Stimulated activated CD4-positive, alpha-beta T cell treated with anti-CD3 and anti-CD28 coated beads, Interleukin-4, amount 100 ng/mL, for 4 hours (primary cell): ENCODE measurements around the gene DIS3L2.
A peak's percentile ranks its signal among the peaks of the same experiment; 100 is the strongest.

Source experiments
- DNase-seq, 2 experiments: peaks; one replicate each; pipeline ENCODE4 v3.0.0-alpha.2; 2020

Gene DIS3L2, protein sequence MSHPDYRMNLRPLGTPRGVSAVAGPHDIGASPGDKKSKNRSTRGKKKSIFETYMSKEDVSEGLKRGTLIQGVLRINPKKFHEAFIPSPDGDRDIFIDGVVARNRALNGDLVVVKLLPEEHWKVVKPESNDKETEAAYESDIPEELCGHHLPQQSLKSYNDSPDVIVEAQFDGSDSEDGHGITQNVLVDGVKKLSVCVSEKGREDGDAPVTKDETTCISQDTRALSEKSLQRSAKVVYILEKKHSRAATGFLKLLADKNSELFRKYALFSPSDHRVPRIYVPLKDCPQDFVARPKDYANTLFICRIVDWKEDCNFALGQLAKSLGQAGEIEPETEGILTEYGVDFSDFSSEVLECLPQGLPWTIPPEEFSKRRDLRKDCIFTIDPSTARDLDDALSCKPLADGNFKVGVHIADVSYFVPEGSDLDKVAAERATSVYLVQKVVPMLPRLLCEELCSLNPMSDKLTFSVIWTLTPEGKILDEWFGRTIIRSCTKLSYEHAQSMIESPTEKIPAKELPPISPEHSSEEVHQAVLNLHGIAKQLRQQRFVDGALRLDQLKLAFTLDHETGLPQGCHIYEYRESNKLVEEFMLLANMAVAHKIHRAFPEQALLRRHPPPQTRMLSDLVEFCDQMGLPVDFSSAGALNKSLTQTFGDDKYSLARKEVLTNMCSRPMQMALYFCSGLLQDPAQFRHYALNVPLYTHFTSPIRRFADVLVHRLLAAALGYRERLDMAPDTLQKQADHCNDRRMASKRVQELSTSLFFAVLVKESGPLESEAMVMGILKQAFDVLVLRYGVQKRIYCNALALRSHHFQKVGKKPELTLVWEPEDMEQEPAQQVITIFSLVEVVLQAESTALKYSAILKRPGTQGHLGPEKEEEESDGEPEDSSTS

DNA sequence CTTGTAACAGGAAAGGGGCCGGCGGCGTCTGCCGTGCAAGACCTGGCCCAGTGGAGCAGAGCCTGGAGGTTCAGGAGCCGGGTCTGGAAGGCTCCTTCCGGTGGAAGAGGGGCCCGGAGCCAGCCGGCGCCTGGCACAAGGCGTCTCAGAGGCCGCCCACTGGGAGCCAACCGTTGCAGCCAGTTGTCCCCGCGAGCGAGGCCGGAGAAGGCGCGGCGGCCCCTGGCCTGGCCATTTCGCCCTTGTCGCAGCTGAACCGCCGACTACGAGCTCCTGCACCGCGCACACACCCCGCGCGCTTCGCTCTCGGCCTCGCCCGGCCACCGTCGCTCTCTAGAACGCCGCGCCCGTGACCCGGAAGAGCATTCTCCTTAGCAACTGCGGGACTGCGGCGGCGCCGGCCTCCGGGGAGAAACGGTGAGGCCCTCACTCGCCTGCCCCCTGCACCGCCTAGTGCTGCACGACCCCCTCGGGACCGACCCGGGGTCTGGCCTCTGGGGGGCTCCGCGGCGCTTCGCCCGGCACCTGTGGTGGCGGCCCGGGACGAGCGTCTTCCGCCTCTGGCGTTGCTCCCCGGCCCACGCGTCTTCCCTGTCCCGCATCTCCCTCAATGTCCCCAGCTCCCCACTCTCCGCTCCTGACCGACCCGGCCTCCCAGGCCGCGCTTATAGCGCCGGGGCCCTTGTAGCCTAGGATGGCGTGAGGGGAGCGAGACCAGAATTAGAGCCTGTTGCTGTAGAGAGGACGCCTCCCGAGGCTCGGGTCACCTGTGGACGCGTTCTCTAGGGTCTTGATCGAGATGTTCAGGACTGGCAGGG is at the start of gene DIS3L2:
Gene DIS3L2, plus strand, starts transcription at position 365 of the 818 bp plus-strand sequence. CDS start 53,215 bp downstream, outside the sequence.
- peak; percentile 66 to 75 for DNase-seq

DNA sequence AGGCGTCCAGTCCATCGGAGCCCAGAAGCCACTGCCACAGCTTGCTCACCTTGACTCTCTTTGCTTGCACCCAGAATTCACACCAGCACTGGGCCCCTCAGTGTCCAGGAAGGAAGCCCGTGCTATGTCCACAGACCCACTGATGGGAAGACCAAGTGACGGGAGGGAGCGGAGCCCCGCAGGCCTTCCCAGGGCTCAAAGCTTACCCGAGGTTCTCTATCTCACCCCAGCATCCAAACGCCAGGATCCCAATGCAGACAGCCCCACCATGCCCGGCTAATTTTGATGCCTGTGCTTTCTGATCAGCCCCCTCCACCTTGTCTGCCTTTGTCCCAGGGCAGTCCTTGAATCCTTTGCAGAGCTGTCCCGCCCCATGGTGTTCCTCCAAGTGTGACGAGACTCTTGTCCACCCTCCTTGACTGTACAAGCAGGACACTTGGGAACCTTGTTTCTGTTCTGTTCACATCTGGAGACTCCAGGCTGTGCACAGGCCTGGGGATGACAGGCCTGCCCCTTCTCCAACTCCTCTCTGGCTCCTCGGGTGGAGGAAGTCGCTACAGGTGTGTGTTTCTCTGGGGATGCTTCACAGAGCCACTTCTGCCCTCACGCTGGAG is 47.3 kb upstream of the DIS3L2 start:
- no peak for DNase-seq

DNA sequence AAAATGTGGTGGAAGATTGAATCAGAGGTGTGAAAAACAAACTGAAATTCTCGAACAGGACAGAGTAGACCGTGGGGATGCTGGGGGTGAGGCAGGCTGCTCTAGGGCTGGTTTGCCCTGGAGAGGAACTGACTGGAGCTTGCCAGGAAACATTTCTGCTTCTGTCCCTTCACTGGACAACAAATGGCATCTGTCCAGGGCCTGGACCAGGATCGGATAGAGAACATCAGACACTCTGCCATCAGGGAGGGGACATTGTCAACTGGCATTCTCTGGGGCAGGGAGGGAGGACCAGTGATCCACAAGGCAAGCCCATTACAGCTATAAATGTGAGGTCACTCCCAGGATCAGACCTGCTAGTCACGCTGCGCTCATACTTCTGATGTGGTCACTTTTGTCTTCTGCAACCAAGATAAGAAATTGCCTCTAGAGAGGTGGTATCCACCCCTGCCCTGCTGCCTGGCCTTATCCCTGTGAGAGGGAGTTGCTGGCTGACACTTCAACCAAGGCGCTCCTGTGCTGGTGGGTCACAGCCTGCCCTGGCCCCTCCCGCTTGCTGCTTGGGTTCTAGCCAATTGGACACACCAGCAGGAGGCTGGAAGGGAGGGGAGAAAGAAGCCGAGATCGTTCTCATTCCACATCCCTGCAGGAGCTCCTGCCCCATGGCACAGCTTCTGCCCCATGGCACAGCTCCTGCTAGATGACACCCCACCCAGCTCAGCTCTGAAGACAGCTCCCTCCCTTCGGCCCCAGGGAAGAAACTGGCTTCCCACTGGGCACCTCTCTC is 44.0 kb upstream of the DIS3L2 start:
- DNase-seq: no peak

DNA sequence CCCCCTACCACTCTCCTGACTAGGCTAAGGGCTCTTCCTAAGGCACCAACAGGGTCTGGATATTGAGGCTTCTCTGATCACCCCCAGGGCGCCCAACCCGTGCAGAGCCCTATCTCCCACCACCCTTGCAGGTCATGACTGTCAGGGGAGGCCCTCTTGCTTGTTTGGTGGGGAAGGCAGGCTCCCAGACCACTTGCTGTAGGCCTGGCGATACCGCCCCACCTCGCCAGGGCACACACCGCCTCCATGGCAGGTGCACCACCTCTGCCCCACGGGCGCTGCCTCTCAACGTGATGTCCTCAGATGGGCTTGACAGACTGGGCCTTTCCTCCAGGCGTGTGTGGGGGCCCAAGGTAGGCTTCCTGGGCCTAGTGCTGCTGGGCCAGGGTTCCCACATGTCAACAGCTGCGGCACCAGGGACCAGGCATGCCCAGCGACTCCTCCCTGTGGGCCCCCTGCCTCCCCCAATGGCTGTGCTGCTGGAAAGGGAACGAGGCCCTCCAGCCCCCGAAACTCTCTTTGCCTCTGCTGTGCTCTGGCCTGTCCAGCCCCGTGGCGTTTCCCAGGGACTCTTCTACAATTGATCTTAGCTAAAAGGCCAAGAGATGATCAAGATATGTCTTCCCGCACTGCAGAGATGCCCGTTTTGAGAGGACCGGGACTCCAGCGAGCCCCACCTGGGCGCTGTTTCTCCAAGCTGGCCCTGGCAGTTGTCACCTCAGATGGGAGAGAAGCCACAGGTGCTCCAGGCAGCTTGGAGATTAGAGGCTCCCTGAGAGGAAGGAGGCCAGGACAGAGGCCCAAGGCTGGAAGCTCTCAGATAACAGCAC is 42.8 kb upstream of the DIS3L2 start:
- DNase-seq: no peak

DNA sequence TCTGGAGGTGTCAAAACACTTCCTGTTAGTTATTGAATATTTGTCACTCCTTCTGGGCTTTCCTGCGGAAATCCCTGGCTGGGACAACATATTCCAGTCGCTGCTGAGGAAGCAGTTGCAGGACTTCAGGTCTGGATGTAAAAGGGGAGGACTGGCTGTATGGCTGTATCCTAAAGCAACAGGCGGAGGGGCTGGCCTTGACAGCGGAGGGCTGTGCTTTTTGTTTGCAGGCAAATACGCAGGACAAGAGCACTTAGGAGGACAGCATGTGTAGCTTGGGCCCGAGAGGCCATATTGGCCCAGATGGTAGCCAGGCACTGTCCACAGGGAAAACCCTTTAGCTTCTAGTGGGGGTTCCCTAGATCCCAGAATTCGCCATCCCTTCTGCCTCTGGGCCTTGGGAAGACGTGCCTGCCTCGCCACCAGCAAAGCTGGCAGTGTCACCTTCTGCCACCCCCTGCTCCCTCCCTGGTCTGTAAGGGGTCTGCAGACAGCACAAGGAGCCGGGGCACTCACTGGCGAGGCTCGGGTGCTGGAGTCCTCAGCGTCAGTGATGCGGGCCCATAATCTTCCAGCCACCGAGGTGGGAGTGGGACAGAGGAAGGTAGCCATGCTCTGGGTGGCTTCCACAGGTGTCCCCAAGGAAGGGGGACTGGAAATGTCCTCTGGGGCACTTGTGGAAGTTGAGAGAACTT is 42.0 kb upstream of the DIS3L2 start:
- DNase-seq: no peak

DNA sequence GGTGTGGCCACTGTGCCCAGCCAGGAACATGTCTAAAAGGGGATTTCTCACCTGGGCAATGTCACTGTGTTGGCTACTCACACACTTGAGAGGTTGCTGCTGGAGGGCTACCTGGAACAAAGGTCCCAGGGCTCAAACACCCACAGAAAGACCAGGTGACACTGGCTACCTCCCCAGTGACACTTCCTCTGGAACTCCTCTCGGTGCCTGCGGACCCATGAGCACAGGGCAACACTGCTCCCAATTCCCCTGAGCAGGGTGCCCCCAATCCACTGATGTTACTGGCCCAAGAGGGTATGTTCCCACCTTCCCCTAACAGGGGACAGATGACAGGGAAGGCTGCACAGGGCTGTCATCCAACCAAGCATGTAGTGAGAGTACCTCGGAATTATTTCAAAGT is 41.1 kb upstream of the DIS3L2 start:
- DNase-seq: no peak

DNA sequence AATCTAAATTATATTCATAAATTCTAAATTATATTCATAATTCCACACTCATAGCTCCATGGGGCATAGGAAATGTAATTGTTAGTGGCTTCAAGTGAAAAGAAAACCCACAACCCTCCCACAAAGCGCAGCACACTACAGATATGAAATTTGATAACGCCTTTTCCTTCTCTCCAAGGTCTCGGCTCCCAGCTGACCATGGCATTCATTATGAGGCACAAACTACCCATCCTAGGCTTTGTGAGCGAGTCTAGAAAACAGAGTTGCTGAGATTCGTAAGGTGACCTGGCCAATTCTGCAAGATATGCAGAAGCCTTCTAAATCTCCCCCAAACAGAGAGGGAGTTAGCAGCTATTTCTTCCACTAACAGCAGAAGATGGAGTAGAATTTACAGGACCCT is 40.7 kb upstream of the DIS3L2 start:
- DNase-seq: no peak

DNA sequence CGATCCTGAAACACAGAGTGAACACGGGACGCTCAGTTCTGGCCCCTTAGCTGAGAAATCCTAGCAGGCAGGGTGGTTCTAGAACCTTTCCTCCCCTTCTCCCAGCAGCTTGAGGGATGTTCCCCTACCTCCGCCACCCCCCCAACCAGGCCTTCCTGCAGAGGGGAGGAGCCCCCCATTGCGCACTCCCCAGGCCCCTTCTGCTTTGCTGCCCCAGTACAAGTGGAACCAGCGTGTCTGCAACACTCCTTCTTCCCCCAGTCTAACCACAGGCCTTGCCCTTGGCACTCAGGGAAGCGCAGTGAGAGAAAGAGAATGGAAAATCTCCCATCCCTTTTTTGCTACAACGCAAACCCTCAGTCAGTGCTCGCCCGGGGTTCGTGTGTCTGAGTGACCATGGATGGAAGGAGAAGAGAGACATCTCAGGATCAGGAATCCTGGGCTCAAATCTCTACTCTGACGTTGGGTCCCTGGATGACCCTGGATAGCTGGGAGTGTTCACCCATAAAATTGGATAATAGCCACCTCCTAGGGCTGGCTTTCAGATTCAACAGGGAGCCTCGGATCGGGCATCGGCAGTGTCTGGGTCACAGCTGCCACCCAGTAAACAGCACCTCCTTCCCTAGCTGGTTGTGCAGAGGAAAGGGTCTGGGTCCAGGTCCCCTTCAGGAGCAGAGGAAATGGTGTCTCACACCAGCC is 39.1 kb upstream of the DIS3L2 start:
- no peak for DNase-seq

DNA sequence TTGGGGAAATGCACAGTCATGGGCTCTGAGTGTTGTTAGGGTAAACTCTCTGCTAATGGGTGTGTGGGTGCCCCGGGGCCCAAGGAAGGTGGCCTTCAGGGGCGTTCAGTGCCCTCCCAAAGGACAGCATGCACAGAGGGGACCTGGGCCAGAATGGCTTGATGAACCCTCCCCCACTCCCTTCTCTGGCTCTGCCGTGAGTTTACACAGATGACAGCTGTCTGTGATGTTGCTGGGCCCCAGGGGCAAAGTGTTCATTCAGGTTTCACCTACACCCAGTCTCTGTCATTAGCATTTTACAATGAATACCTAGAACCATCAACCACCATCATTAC is 38.5 kb upstream of the DIS3L2 start:
- no peak for DNase-seq

DNA sequence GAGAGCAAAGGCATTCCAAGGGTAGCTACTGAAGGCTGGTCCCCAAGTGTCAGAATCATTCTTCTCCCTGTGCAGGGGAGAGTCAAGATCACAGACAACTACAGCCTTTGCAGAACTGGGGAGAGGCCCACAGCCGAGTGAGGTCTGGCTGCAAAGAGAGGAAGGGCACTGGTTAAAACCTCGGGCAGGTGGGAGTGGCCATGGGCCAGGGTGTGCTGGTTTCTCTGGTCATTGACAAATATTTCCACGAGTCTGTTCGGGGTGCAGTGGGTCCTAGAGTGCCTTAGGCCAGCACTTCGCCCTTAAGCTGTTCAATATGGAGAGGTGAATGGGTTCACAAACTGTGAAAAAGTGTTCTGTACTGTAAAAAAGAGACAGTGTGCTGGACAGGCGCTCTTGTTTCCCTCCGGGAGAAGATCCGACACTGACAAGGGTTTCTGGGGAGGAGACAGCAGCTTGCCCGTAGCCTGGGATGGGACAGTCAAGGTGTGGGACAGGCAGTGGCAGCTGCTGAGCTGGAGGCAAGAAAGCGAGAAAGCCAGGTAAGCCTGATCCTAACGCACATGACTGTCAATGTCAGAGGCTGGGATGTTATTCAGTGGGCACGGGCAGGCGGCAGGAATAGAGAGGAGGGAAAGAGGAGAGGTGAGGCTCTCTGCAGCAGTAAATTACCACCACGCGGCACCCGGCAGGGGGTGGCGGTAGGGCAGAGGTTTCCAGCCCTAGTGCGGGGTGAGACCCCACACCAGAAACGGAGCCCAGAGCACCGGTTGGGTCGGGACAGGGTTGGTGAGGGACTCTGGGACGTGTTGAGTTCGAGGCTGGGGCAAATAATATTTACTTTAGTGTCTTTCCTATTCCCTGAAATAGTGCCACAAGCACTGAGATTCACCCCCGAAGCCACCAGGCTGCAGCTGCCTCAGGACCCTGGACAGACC is 37.3 kb upstream of the DIS3L2 start:
- DNase-seq: no peak

DNA sequence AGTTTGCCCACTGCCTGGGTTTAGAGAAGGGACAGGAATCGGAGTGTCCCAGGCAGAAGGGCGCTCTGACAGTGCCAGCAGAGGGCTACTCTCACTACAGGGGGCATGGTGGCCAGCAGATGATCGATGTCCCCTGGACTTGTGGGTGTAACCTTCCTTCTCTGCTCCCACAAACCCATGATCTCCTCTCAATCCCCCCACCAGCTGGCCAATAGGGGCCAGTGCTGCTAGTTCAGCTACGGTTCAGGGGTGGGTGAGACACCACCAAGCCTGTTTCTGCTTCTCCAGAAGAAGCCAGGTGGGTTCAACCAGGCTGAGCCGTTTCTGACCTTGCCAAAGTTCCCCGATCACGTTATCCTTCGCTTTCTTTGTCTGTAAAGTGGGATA is 36.6 kb upstream of the DIS3L2 start:
- no peak for DNase-seq

DNA sequence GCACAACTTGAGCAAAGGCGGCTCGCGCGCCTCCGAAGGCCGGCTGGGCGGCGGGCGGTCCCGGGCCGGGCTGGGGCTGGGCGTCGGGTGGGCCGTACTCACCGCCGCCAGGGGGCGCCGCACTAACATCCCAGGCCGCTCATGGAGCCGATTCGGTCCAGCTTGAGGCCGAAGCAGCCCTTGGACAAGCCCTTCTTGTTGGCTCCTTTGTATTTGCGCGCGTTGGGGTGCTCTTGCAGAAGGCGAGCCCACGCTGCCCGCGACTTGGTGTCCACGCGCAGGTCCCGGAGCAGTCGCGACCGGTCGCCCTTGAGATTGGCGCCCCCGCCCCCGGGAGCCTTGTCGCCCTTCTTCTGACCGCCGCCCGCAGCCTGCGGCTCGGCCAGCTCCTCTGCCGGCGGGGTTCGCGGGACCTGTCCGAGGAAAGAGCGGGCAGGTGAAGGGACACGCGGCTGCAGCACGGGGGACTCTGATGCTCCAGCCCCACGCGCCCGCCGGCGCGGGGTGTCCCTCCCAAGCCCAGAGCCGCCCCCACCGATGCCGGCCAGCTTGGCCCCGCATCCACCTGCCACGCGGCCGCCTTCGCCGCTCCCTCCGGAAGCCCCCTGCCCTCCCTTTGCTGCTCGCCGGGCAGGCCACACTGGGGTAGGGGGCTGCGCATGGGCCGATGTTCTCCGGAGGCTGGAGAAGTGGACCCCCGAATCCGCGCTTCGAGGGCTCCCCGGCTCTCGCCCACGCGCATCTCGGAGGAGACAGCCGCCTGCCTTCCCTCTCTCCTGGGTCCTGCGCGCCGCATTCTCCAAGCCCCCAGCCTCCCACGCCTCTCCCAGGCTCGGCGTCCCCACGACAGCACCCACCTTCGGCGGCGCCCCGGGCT is 36.0 kb upstream of the DIS3L2 start:
- peak; percentile 34 to 74 for DNase-seq

DNA sequence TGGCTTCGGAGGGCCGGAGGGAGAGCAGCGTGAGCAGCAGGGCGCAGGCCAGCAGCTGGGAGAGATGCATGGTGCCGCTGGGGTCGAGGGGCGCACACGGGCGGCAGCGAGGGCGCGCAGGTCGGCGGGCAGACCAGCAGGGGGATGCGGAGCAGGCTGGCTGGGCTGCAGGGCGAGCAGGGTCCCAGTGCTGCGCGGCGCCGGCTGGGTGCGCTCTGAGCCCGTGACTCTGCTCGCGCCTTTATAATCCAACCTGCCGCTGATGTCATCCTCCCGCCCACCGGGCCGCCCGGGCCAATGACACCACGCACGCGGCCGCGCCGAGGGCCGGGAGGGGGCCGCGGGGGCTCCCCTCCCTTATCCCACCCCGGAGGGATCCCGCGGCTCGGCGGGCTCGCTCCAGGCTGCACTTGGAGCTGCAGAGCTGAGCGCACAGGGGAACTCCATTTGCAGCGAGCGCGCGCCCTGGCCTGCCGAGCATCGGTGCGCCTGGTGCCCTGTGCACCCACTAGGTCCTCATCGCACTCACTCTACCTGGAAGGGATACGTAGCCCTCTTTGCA is 35.3 kb upstream of the DIS3L2 start, which contains the start of gene NPPC:
Gene NPPC, minus strand, starts transcription at position 217 of the 562 bp plus-strand sequence. Its CDS starts 147 bp downstream, at position 70.
- DNase-seq: peak; percentile 67 to 75

DNA sequence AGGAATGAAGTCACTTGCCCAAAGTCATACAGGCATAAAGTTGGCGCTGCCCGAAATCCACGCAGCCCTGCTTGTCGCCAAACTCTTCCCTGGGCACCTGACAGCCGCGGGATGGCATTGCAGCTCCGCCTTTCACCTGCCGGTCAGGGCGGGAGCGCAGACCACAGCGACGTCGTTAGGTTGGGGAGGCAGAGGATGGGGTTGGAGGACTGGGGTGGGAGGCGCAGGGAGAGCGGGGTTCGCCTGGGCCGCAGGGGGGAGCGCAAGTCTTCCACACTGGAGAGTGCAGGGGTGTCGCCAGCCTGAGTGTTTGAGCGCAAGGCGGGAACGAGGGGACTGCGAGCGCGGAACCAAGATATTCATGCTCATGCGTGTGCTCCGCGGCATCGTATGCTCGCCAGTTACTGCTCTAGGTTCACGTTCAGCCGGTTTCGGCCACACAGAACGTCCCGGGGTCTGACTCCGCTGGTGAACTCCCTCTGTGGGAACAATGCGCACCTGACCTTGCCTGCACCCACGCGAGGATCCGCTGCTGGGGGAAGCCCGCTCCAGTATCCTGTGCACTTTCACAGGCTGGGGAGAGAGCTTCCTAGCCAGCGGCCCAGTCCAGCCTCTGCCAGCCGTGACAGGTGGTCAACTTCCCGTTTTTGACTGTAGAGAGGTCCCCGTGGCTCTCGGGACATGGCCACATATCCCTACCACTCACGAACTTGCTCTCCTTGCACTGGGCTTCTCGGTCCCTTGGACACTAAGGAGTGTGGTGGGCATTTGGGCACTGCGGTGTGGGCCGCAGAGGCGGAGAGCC is 34.5 kb upstream of the DIS3L2 start:
- peak in 1 of 2 experiments; percentile 20 for DNase-seq

DNA sequence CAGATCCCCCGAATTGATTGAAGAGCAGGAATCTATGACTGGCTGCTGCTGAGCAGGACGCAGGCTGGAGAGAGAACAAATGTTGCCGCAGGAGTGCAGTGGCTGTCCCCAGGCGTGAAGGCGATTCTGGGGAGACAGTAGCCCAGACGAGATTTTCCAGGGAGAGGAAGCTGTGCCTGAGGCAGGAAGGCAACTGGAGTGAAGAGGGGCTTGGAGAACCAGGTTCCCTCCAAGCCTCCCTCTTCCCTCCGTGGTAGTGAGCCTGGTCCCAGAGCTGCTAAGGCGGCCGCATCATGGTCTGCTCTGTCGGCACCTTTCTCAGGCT is 34.0 kb upstream of the DIS3L2 start:
- DNase-seq: no peak

DNA sequence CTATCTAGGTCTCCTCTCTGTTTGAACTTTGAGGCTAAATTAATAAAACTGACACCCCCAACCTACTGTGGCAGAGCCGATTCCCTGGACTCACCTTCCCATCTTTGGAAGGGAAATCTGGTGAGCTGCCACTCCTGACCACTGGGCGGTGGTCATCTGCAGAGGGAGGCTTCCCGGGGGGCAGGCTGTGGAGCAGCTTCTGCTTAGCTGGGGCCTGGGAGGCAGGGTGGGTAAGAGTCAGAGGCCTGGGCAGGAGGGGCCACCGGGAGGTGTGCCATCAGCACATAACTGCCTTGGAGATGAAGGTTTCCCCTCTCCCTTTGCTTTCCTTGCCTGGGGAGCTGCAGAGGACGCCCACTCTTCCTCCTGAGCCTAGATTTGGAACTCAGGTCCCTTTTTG is 33.0 kb upstream of the DIS3L2 start:
- DNase-seq: no peak
